H1 (cell line): ENCODE measurements around the gene ZNF683. TPM values are rescaled to one million over a fixed set of nuclear protein-coding genes. Genes with fewer than 3 reads are reported as not detected.

Experiments used
- BCL11A ChIP-seq, 2 experiments: IDR thresholded peaks; one replicate each; pipeline ENCODE4 v1.6.1; 2011; ENCODE audit warnings: low read depth in 2 of 2, low read length in 2 of 2, mild to moderate bottlenecking in 2 of 2
- polyA plus RNA-seq, 7 experiments: library from polyadenylated mRNA; depleted of rRNA in 3 of 7; stranded (reverse) in 5 of 7; unstranded in 2 of 7; fragments of >200 nt in 5 of 7; fragments of 200-250 nt in 2 of 7; gene quantifications; 1 replicate in 5 of 7; 2 replicates in 1 of 7; 4 replicates in 1 of 7; pipeline versions ENCODE4 v1.2.1 to v1.2.3, GENCODE V29; 2011 to 2013; ENCODE audit warnings: missing spikeins in 2 of 7, mixed read lengths in 2 of 7
- total RNA-seq: library from RNA; stranded (reverse); fragmentation: NEBNext Ultra II Directional; extraction: Animal tissue kit (Norgen Biotek cat#: 25700); gene quantifications from 2 replicates; pipeline ENCODE4 v1.2.1, GENCODE V29; 2021

ZNF683 gene
- total and polyA plus RNA-seq, 2 of the 8 experiments (the other 6 are each of a cell fraction or from before 2014, with no cell fraction given) = not detected

DNA sequence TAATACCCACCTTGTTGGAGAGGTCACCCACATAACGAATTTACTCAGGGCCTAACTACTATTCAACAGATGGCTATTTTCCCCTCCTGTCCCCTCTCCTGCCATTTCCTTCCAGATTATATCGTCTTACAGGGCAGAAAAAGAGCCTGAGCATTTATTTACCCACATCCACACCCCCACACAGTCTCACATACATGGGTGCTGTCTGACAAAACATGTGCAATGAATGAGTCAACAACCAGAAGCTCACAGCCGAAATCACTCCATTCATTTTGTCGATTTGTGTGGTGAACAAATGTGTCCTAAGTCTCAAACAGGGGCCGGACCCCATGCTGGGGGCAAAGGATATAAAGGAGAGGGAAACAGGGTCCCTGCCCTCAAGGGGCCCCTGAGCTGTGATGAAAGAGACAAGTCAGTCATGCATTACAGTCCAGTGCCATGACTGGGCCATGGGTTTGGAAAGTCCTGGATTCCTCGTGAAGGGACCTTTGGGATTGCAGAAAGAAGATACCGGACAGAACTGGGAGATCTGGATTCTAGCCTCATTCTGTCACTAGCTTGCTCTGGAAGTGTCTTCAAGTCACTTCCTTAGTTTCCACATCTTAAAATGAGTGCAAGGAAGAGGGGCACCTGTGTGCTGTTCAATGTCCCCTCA is 16.4 kb upstream of the ZNF683 start (continued):
- TF ChIP-seq BCL11A (IDR thresholded peaks at IDR 0.05; ENCODE audit: low read depth in 2 of 2, low read length in 2 of 2) = no peak
